TTC549 (cell line): Measurements from ENCODE around the gene MYCBPAP.
A peak's percentile ranks its signal among the peaks of the same experiment; 100 is the strongest.
"Not testable (repeated sequence)": the region's sequence is repeated elsewhere in the genome, so short reads cannot be mapped to it uniquely, and the experiment has no call there.

ENCODE experiments used
- FAIRE-seq: peaks from 2 replicates; lab custom pipeline; 2012; peaks lifted over from hg19 to GRCh38; lab: Jason Lieb, UNC

The MYCBPAP gene

GRCh38 chr17:50472286-50472685 is 36.0 kb upstream of the MYCBPAP start:
- no peak for FAIRE-seq

GRCh38 chr17:50472761-50473161 is 35.5 kb upstream of the MYCBPAP start:
- peak; percentile 77 for FAIRE-seq

DNA sequence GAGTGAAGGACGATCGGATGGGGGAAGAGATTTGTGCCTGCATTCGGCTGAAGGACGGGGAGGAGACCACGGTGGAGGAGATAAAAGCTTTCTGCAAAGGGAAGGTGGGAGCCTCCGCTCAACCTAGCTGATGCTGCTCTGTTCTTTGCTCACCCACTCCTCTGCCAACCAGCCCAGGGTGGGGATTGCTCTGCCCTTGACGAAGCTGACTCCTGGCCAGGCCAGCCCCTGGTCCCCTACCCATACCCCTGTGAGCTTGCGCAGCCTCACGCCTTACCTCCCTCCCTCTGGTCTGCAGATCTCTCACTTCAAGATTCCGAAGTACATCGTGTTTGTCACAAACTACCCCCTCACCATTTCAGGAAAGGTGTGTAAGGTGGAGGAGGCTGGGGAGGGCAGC is 34.3 kb upstream of the MYCBPAP start:
- FAIRE-seq: no peak

DNA sequence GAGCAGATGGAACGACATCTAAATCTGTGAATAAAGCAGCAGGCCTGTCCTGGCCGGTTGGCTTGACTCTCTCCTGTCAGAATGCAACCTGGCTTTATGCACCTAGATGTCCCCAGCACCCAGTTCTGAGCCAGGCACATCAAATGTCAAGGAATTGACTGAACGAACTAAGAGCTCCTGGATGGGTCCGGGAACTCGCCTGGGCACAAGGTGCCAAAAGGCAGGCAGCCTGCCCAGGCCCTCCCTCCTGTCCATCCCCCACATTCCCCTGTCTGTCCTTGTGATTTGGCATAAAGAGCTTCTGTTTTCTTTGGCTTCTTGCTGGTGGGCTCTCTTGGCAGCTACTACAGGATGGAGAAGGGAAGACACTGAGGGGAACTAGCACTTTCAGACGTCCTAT is 33.7 kb upstream of the MYCBPAP start:
- FAIRE-seq: no peak

DNA sequence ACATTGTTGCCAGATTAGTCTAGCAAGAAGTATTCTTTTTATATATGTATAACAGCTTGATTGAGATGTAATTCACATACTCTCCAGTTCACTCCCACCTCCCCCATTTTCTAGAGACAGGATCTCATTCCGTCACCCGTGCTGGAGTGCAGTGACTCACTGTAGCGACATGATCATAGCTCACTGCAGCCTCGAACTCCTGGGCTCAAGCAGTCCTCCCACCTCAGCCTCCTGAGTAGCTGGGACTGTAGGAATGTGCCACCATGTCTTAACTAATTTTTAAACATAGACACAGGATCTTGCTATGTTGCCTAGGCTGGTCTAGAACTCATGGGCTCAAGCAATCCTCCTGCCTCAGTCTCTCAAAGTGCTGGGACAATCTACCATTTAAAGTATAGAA is 32.9 kb upstream of the MYCBPAP start:
- FAIRE-seq: no peak

GRCh38 chr17:50475775-50476544 is 32.3 kb upstream of the MYCBPAP start:
- not testable (repeated sequence) for FAIRE-seq

GRCh38 chr17:50476545-50477315 is 31.5 kb upstream of the MYCBPAP start:
- no peak for FAIRE-seq

DNA sequence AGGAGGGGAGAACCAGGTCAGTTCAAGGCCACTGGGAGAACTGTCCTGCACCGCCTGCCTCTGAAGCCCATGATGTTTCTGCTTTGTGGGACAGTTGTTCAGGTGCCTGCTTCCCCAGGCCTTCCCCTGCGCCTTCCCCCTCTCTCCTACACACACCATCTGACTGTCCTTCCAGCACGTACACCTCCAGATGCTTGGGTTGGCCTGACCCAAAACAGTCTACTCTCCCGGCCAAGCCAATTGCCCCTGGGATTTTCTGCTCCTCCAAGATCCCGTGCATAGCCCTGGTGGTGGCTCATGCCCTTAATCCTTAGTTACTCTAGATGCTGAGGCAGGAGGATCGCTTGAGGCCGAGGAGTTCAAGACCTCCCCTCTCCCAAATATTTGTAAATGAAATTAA is 30.3 kb upstream of the MYCBPAP start:
- no peak for FAIRE-seq

- FAIRE-seq: no peak
These were observed 29.6 kb upstream of the MYCBPAP start, which contains the start of gene RSAD1 for GRCh38 chr17:50478391-50479381. RSAD1 (plus strand) TSS chr17:50478860; CDS start chr17:50478885, 25 bp downstream.

- FAIRE-seq: no peak
These were observed 28.6 kb upstream of the MYCBPAP start for GRCh38 chr17:50479522-50480141.

- FAIRE-seq: no peak
These were observed 28.0 kb upstream of the MYCBPAP start for GRCh38 chr17:50480142-50480764.

GRCh38 chr17:50480854-50481490 is 27.3 kb upstream of the MYCBPAP start:
- FAIRE-seq: no peak

DNA sequence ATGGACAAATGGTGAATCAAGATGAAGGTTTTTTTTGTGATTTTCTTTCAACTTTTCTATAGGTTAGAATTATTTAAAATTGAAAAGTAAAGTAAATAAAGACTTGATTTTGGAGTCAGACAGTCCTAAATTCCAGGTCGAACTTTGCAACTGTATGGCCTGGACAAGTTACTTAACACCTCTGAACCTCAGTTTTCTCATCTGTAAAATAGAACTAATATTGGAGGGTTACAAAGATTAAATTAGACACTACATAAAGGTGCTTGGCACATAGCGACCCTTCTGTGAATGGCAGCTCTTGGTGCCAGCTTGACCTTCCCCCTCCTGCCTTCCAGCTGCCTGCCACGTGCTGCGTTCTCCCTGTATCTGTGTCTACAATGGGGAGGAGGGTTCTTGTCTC is 26.6 kb upstream of the MYCBPAP start:
- no peak for FAIRE-seq

GRCh38 chr17:50482110-50482509 is 26.1 kb upstream of the MYCBPAP start:
- FAIRE-seq: no peak

GRCh38 chr17:50482516-50482915 is 25.7 kb upstream of the MYCBPAP start:
- no peak for FAIRE-seq

DNA sequence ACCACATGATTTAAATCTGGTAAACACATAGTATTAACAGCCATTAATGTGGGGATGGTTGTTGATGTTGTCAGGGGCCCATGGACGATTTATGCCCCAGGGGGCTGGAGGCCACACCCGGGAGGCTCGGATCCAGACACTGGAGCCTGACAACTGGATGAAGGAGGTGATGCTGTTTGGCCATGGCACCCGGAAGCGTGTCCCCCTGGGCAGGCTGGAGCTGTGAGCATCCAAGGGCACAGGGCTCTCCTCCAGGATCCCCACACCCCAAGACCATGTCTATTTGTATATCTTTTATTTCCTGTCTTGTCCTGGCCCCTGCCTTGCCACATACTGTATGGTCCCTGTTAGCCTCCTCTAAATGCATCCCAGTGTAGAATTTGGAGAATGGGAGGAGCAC is 25.0 kb upstream of the MYCBPAP start:
- FAIRE-seq: no peak

GRCh38 chr17:50484386-50485155 is 23.7 kb upstream of the MYCBPAP start:
- no peak for FAIRE-seq

DNA sequence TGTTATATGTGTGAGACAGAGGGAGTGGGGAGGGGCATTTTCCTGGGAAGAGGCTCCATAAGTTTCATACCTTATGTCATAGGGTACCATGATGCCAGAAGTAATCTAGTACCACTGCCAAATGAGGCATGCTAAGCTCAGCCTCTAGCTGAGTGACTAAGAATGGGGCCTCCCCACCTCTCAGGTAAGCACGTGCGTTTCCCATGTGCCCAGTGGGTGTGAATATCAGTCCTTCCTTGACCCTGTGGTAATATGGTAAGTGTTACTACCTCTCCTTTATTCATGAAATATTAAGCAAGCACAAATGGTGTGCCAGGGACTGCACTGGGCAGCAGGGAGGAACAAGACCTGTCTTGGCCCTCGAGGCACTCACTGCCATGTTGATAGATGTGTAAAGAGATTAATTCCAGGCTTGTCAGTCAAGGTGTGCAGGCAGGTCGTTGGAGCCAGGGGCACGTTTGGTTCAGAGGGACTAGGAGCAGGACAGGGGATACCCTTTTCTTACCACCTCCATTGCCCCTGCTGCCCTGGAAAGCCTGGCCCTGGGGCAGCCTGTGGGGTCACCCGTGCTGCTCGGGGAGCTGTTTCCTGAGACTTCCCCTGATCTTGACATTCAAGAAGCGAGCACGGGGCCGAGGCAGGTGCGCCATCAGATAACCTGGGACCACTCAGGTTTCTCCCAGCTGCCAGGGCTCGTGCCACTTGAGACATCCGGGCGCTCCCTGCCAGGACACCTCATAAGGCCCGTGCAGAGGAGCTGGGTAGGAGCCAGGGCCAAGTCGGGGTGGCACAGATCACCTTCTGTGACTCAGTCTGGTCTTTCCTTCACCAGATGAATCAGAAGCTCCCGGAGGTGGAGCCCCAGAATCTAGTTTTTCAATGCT is 20.8 kb upstream of the MYCBPAP start:
- no peak for FAIRE-seq

- no peak for FAIRE-seq
These were observed 19.4 kb upstream of the MYCBPAP start for GRCh38 chr17:50488880-50489279.
